ENCODE data around the gene CCR6. TPM values are rescaled to one million over a fixed set of nuclear protein-coding genes. Genes with fewer than 3 reads are reported as not detected.

CCR6 gene
- polyA plus RNA-seq, 2 donors: 0.27 TPM; not detected in 1

DNA sequence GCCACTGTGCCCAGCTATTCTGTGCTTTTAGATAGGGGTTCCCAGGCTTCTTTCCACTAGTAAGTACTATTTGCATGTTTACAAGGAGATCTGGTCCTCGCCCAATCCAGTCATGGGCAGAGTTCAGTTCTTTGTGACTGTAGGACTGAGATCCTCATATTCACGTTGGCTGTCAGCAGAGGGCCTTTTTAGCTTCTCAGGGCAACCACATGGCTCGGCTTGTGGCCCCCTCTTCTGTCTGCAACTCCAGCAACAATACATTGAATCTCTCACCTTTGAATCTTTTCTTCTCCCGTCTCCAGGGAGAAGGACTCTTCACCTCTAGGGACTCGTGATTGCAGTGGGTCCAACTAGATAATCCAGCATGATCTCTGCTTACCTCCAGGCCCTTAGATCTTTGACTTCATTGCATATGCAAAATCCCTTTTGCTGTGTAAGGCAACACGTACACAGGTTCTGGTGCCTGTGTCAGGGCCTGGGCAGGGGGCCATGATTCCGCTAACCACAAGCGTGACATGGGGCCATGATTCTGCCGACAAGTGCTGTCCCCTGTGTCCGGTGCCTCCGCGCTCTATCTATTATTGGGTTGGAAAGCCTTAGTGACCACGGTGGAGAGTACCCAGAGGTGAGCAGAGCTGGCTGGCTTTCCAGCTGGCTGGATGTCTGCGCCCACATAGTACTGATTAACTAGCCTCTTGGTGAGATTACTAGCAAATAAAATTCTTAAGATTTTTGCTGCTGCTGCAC is 5.1 kb downstream of the CCR6 start:
- Histone ChIP-seq H3K36me3 (ENCODE audit: control insufficient read depth in 2 of 2, insufficient read depth in 2 of 2, low read length in 1 of 2) (no peaks in the 10 kb centered on the region), H3K9me3 (ENCODE audit: control insufficient read depth in 2 of 2, insufficient read depth in 1 of 2, low read depth in 1 of 2, low read length in 1 of 2) (no peaks in the 10 kb centered on the region), H3K4me3 (ENCODE audit: low read depth in 1 of 2, low read length in 2 of 2) (no peak overlapping the region), H3K27me3 (ENCODE audit: control insufficient read depth in 1 of 2, insufficient read depth in 2 of 2, low read length in 2 of 2) (no peaks in the 10 kb centered on the region), H3K4me1 (ENCODE audit: control insufficient read depth in 2 of 2, insufficient read depth in 2 of 2, low read length in 1 of 2) (peaks cover 0 to 4% of the 10 kb centered on the region in 2 donors), H3K27ac (ENCODE audit: low read depth in 2 of 2, low read length in 1 of 2) (no peak overlapping the region)
- WGBS, 2 donors: 85 to 87% methylated on average over 14 of the region's 14 CpGs

GRCh38 chr6:167129159-167129558 is 6.3 kb downstream of the CCR6 start:
- Histone ChIP-seq H3K4me1 (ENCODE audit: control insufficient read depth in 2 of 2, insufficient read depth in 2 of 2, low read length in 1 of 2) (peaks cover 0 to 4% of the 10 kb centered on the region in 2 donors), H3K4me3 (ENCODE audit: low read depth in 1 of 2, low read length in 2 of 2) (no peak overlapping the region), H3K36me3 (ENCODE audit: control insufficient read depth in 2 of 2, insufficient read depth in 2 of 2, low read length in 1 of 2) (no peaks in the 10 kb centered on the region), H3K27me3 (ENCODE audit: control insufficient read depth in 1 of 2, insufficient read depth in 2 of 2, low read length in 2 of 2) (no peaks in the 10 kb centered on the region), H3K9me3 (ENCODE audit: control insufficient read depth in 2 of 2, insufficient read depth in 1 of 2, low read depth in 1 of 2, low read length in 1 of 2) (no peaks in the 10 kb centered on the region), H3K27ac (ENCODE audit: low read depth in 2 of 2, low read length in 1 of 2) (no peak overlapping the region)
- WGBS, 2 donors: 76 to 80% methylated on average over 6 of the region's 6 CpGs

DNA sequence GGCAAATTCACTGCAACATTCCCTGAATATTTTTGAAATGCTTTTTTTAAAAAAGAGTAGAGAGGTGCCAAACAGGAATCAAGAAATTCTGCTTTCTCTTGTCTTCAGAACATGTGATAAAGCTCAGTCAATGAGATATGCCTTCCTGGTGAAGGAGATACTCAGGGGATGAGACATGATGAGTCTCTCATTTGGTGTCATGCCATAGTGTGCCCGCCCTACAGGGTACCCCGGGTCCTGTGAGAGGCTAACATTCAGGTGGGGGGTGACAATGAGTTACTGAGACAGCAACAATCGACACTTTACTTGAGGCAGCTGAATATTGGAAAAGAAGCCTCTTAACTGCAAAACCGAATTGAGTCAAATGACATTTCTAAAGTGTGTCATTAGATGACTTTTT is 6.7 kb downstream of the CCR6 start:
- no peaks in the 10 kb centered on the region for H3K36me3 ChIP-seq (ENCODE audit: control insufficient read depth in 2 of 2, insufficient read depth in 2 of 2, low read length in 1 of 2)
- no peaks in the 10 kb centered on the region for H3K9me3 ChIP-seq (ENCODE audit: control insufficient read depth in 2 of 2, insufficient read depth in 1 of 2, low read depth in 1 of 2, low read length in 1 of 2)
- WGBS, 2 donors: 77 to 78% methylated on average over 4 of the region's 4 CpGs
- no peak overlapping the region for H3K27ac ChIP-seq (ENCODE audit: low read depth in 2 of 2, low read length in 1 of 2)
- no peak overlapping the region for H3K4me3 ChIP-seq (ENCODE audit: low read depth in 1 of 2, low read length in 2 of 2)
- peaks cover 0 to 4% of the 10 kb centered on the region in 2 donors for H3K4me1 ChIP-seq (ENCODE audit: control insufficient read depth in 2 of 2, insufficient read depth in 2 of 2, low read length in 1 of 2)
- no peaks in the 10 kb centered on the region for H3K27me3 ChIP-seq (ENCODE audit: control insufficient read depth in 1 of 2, insufficient read depth in 2 of 2, low read length in 2 of 2)

DNA sequence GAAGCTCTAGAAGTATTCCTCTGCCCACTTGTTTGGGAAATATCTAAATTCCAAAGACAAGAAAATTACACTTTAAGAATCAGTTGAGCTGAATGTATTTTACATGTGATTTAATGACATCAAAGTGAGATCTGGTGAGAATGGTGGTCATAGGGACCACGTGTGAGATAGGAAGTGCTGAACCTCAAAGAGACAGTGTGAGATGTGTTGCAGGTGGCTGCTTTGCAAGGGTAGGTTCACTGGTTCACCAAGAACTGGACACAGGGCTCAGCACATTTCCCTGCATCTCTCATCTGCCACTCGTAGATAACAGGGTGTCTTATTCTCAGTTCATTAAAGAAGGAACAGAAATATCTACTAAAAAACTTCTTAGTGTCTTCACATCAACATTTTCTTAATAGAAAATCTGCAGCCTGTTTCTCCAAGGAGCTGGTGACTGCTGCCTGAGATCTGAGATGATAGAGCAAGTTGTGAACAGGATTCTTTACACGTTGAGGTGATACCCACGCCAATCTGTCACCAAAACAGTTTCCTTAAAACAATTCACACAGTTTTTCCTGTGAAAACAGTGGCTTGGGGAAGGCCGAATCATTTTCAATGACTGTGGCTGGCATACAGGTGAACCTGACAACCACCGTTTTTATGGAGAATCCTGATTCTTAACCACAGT is 7.2 kb downstream of the CCR6 start:
- no peak overlapping the region for H3K27ac ChIP-seq (ENCODE audit: low read depth in 2 of 2, low read length in 1 of 2)
- WGBS, 2 donors: 72 to 76% methylated on average over 6 of the region's 6 CpGs

DNA sequence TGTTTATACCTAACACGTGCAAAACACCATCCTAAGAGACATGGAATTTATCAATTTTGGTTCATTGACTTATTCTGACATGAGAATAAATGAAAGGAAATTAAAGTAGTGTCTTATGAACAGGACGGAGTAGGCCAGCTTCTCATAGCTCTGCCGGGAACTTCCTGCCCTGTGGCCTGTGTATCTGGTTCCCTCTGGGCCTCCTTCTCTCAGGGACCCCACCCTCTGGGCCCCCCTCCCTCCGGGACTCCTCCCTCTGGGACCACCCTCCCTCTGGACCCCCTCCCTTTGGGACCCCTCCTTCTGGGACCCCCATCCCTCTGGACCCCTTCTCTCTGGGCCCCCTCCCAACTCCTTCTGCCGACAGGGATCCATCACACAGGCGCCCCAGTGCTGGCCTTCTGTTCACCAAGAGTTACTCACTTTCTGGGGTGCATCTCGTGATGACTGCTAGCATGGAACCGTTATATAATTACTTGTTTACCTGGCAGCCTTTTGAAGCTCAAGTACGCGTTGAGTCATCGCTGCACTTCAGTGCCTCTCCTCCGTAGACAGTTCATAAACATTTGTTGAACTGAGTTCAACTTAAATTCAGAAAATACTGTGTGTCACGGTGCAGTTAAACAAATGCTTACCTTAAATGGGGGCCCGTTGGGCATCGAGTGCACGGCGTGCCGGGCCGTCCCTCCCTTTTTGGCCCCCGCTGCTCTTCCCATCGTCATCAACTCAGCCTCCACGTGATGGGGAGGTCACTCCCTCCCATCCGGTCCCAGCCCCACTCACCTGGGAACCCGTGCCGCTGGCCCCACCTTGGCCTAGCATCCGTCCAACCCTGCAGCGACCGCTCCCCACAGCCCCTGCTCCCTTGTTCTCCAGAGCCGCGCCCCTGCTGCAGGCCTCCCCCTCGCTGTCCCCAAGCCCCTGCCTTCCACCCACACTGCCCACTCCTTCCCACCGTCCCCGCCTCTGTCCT is 8.1 kb downstream of the CCR6 start:
- Histone ChIP-seq H3K9me3 (ENCODE audit: control insufficient read depth in 2 of 2, insufficient read depth in 1 of 2, low read depth in 1 of 2, low read length in 1 of 2) (no peaks in the 10 kb centered on the region), H3K4me1 (ENCODE audit: control insufficient read depth in 2 of 2, insufficient read depth in 2 of 2, low read length in 1 of 2) (peaks cover 0 to 4% of the 10 kb centered on the region in 2 donors), H3K27ac (ENCODE audit: low read depth in 2 of 2, low read length in 1 of 2) (no peak overlapping the region), H3K4me3 (ENCODE audit: low read depth in 1 of 2, low read length in 2 of 2) (no peak overlapping the region), H3K36me3 (ENCODE audit: control insufficient read depth in 2 of 2, insufficient read depth in 2 of 2, low read length in 1 of 2) (no peaks in the 10 kb centered on the region), H3K27me3 (ENCODE audit: control insufficient read depth in 1 of 2, insufficient read depth in 2 of 2, low read length in 2 of 2) (no peaks in the 10 kb centered on the region)
- WGBS, 2 donors: 69 to 81% methylated on average over 33 of the region's 33 CpGs

More for the DNA sequence above, 7.2 kb downstream of the CCR6 start:
- no peak overlapping the region for H3K4me3 ChIP-seq (ENCODE audit: low read depth in 1 of 2, low read length in 2 of 2)
- H3K4me1 ChIP-seq (ENCODE audit: control insufficient read depth in 2 of 2, insufficient read depth in 2 of 2, low read length in 1 of 2): peaks cover 0 to 4% of the 10 kb centered on the region in 2 donors
- no peaks in the 10 kb centered on the region for H3K27me3 ChIP-seq (ENCODE audit: control insufficient read depth in 1 of 2, insufficient read depth in 2 of 2, low read length in 2 of 2)
- no peaks in the 10 kb centered on the region for H3K36me3 ChIP-seq (ENCODE audit: control insufficient read depth in 2 of 2, insufficient read depth in 2 of 2, low read length in 1 of 2)
- H3K9me3 ChIP-seq (ENCODE audit: control insufficient read depth in 2 of 2, insufficient read depth in 1 of 2, low read depth in 1 of 2, low read length in 1 of 2): no peaks in the 10 kb centered on the region

DNA sequence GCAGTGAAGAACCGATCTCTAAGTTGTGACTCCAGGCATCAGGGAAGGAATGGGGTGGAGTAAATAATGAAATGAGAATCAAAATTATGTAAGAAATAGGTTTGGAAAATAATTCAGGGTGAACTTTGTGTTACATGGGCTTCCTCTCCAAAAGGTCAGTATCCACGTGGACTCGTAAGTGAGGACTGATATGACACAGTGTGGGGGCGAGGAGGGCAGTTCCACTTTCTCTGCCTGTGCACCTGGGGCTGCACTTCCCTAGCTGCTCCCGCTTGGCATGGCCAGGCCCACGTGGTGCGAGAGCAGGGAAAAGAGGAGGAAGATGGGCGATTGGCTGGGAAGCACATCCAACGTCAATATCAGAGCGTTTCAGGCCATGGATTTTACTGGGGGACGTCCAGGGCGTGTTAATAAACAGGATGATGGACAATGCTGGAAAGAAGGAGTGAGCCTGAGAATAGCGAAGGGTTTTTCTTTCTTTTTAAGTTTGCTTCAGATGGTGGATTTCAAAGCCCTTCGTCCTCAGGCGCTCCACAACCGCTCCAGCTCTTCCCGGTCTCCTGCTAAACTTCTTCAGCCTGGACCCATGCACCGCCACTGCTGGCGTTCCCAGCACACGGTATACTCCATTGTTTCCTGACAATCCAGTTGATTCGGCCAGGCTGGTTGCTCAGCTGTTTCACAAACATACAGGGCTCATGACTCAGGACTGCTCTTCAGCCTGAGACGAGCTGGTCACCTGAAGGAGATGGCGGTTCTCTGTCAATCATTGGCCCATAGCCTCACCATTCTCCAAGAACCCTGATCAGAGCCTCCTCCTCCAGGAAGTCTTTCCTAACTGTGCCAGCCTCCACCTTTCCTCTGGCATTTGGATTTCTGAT is 11.8 kb downstream of the CCR6 start:
- no peak overlapping the region for H3K27ac ChIP-seq (ENCODE audit: low read depth in 2 of 2, low read length in 1 of 2)
- peaks cover 0 to 4% of the 10 kb centered on the region in 2 donors for H3K4me1 ChIP-seq (ENCODE audit: control insufficient read depth in 2 of 2, insufficient read depth in 2 of 2, low read length in 1 of 2)
- 80 to 81% methylated on average over 23 of the region's 23 CpGs for WGBS, 2 donors
- no peaks in the 10 kb centered on the region for H3K36me3 ChIP-seq (ENCODE audit: control insufficient read depth in 2 of 2, insufficient read depth in 2 of 2, low read length in 1 of 2)
- no peaks in the 10 kb centered on the region for H3K9me3 ChIP-seq (ENCODE audit: control insufficient read depth in 2 of 2, insufficient read depth in 1 of 2, low read depth in 1 of 2, low read length in 1 of 2)
- no peak overlapping the region for H3K4me3 ChIP-seq (ENCODE audit: low read depth in 1 of 2, low read length in 2 of 2)
- peaks cover 0 to 4% of the 10 kb centered on the region in 2 donors for H3K27me3 ChIP-seq (ENCODE audit: control insufficient read depth in 1 of 2, insufficient read depth in 2 of 2, low read length in 2 of 2)

DNA sequence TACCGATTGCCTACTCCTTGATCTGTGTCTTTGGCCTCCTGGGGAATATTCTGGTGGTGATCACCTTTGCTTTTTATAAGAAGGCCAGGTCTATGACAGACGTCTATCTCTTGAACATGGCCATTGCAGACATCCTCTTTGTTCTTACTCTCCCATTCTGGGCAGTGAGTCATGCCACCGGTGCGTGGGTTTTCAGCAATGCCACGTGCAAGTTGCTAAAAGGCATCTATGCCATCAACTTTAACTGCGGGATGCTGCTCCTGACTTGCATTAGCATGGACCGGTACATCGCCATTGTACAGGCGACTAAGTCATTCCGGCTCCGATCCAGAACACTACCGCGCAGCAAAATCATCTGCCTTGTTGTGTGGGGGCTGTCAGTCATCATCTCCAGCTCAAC is 13.5 kb downstream of the CCR6 start:
- H3K9me3 ChIP-seq (ENCODE audit: control insufficient read depth in 2 of 2, insufficient read depth in 1 of 2, low read depth in 1 of 2, low read length in 1 of 2): no peaks in the 10 kb centered on the region
- peaks cover 0 to 1% of the 10 kb centered on the region in 2 donors for H3K4me1 ChIP-seq (ENCODE audit: control insufficient read depth in 2 of 2, insufficient read depth in 2 of 2, low read length in 1 of 2)
- H3K4me3 ChIP-seq (ENCODE audit: low read depth in 1 of 2, low read length in 2 of 2): no peak overlapping the region
- no peaks in the 10 kb centered on the region for H3K36me3 ChIP-seq (ENCODE audit: control insufficient read depth in 2 of 2, insufficient read depth in 2 of 2, low read length in 1 of 2)
- H3K27me3 ChIP-seq (ENCODE audit: control insufficient read depth in 1 of 2, insufficient read depth in 2 of 2, low read length in 2 of 2): peaks cover 0 to 4% of the 10 kb centered on the region in 2 donors
- 81 to 84% methylated on average over 13 of the region's 13 CpGs for WGBS, 2 donors
- no peak overlapping the region for H3K27ac ChIP-seq (ENCODE audit: low read depth in 2 of 2, low read length in 1 of 2)

GRCh38 chr6:167137081-167137480 is 14.2 kb downstream of the CCR6 start:
- Histone ChIP-seq H3K36me3 (ENCODE audit: control insufficient read depth in 2 of 2, insufficient read depth in 2 of 2, low read length in 1 of 2) (no peaks in the 10 kb centered on the region), H3K27me3 (ENCODE audit: control insufficient read depth in 1 of 2, insufficient read depth in 2 of 2, low read length in 2 of 2) (peaks cover 0 to 4% of the 10 kb centered on the region in 2 donors), H3K9me3 (ENCODE audit: control insufficient read depth in 2 of 2, insufficient read depth in 1 of 2, low read depth in 1 of 2, low read length in 1 of 2) (no peaks in the 10 kb centered on the region), H3K27ac (ENCODE audit: low read depth in 2 of 2, low read length in 1 of 2) (no peak overlapping the region), H3K4me1 (ENCODE audit: control insufficient read depth in 2 of 2, insufficient read depth in 2 of 2, low read length in 1 of 2) (no peaks in the 10 kb centered on the region), H3K4me3 (ENCODE audit: low read depth in 1 of 2, low read length in 2 of 2) (no peak overlapping the region)
- 85 to 90% methylated on average over 10 of the region's 10 CpGs for WGBS, 2 donors
